ENCODE measurements around the gene CRYBG3.

GRCh38 chr3:97916576-97916975 lies 94.8 kb downstream of the CRYBG3 start:
- TF ChIP-seq CTCF (conservative IDR thresholded peaks at IDR 0.05): no peak
- no peak for TF ChIP-seq EZH2 (IDR thresholded peaks at IDR 0.05; ENCODE audit: low read depth)
